SK-N-SH treated with all-trans-retinoic acid at 6 μM for 48 hours (cell line): Measurements from ENCODE around the gene CIT.

Experiments
- ATAC-seq: fragments of 200-7000 bp; cut with Tn5 transposase; 3 replicates; pipeline ENCODE4 v1.9.1; 2020; ENCODE audit warnings: mild to moderate bottlenecking, moderate library complexity
- ARNTL ChIP-seq: fragments of 450-650 bp; formaldehyde crosslinking; IDR thresholded peaks from 2 replicates; pipeline ENCODE4 v1.5.0; 2020; ENCODE audit warnings: low read depth, mild to moderate bottlenecking, moderate library complexity, borderline replicate concordance
- BACH2 ChIP-seq: fragments of 250-450 bp; sonication (Bioruptor Pico); IDR thresholded peaks from 2 replicates; pipeline ENCODE4 v1.9.0; 2021; ENCODE audit warnings: mild to moderate bottlenecking, borderline replicate concordance
- CREB5 ChIP-seq: fragments of 250-450 bp; sonication (Bioruptor Pico); IDR thresholded peaks from 2 replicates; pipeline ENCODE4 v1.5.1; 2020; ENCODE audit warnings: low read depth, mild to moderate bottlenecking, moderate library complexity
- CSDC2 ChIP-seq: fragments of 250-450 bp; sonication (Bioruptor Pico); IDR thresholded peaks from 2 replicates; pipeline ENCODE4 v1.5.0; 2020; ENCODE audit warnings: mild to moderate bottlenecking, moderate library complexity
- GLIS3 ChIP-seq: fragments of 250-450 bp; sonication (Bioruptor Pico); IDR thresholded peaks from 2 replicates; pipeline ENCODE4 v1.5.0; 2020; ENCODE audit warnings: mild to moderate bottlenecking, moderate library complexity
- ISL1 ChIP-seq: fragments of 250-450 bp; sonication (Bioruptor Pico); IDR thresholded peaks from 2 replicates; pipeline ENCODE4 v2.1.2; 2022; ENCODE audit warnings: mild to moderate bottlenecking, moderate library complexity
- PATZ1 ChIP-seq: fragments of 250-450 bp; sonication (Bioruptor Pico); IDR thresholded peaks from 2 replicates; pipeline ENCODE4 v1.8.0; 2020; ENCODE audit warnings: mild to moderate bottlenecking, moderate library complexity, borderline replicate concordance
- POU6F1 ChIP-seq: fragments of 250-450 bp; sonication (Bioruptor Pico); IDR thresholded peaks from 2 replicates; pipeline ENCODE4 v1.8.0; 2021; ENCODE audit warnings: low read depth, mild to moderate bottlenecking, moderate library complexity, borderline replicate concordance
- RARB ChIP-seq: fragments of 250-450 bp; sonication (Bioruptor Pico); IDR thresholded peaks from 2 replicates; pipeline ENCODE4 v1.8.0; 2021; ENCODE audit warnings: mild to moderate bottlenecking, moderate library complexity
- TOX ChIP-seq: fragments of 250-450 bp; sonication (Bioruptor Pico); IDR thresholded peaks from 2 replicates; pipeline ENCODE4 v1.8.0; 2021; ENCODE audit warnings: mild to moderate bottlenecking, moderate library complexity, borderline replicate concordance
- TSHZ2 ChIP-seq: fragments of 250-450 bp; sonication (Bioruptor Pico); IDR thresholded peaks from 2 replicates; pipeline ENCODE4 v1.5.0; 2020; ENCODE audit warnings: mild to moderate bottlenecking, moderate library complexity
- ZC3H10 ChIP-seq: fragments of 250-450 bp; sonication (Bioruptor Pico); IDR thresholded peaks from 2 replicates; pipeline ENCODE4 v1.5.1; 2021; ENCODE audit warnings: mild to moderate bottlenecking, moderate library complexity
- ZFP3 ChIP-seq: fragments of 250-450 bp; sonication (Bioruptor Pico); IDR thresholded peaks from 2 replicates; pipeline ENCODE4 v1.5.0; 2020; ENCODE audit warnings: mild to moderate bottlenecking, moderate library complexity
- ZFP30 ChIP-seq: fragments of 450-650 bp; formaldehyde crosslinking; IDR thresholded peaks from 2 replicates; pipeline ENCODE4 v1.5.0; 2022; ENCODE audit warnings: mild to moderate bottlenecking, moderate library complexity
- ZNF565 ChIP-seq: fragments of 450-650 bp; formaldehyde crosslinking; conservative IDR thresholded peaks from 2 replicates; pipeline ENCODE4 v1.5.0; 2020; ENCODE audit warnings: low read depth, mild to moderate bottlenecking, moderate library complexity
- ZNF70 ChIP-seq: fragments of 450-650 bp; formaldehyde crosslinking; IDR thresholded peaks from 2 replicates; pipeline ENCODE4 v1.5.0; 2020; ENCODE audit warnings: mild to moderate bottlenecking, moderate library complexity
- ZNF8 ChIP-seq: fragments of 450-650 bp; formaldehyde crosslinking; IDR thresholded peaks from 2 replicates; pipeline ENCODE4 v1.5.0; 2020; ENCODE audit warnings: mild to moderate bottlenecking, moderate library complexity

Gene CIT

GRCh38 chr12:119915894-119916510 is 38.9 kb upstream of the CIT start (continued):
- TF ChIP-seq ZNF8 = no peak
- no peak for TF ChIP-seq GLIS3
- TF ChIP-seq RARB (CRISPR knock-in tag) = no peak
- no peak for TF ChIP-seq ZNF565 (CRISPR knock-in tag)

GRCh38 chr12:119914666-119915065 is 37.5 kb upstream of the CIT start:
- TF ChIP-seq ZFP3 (CRISPR knock-in tag) (no peak), PATZ1 (no peak), CSDC2 (CRISPR knock-in tag) (no peak), ZNF70 (no peak), ZC3H10 (CRISPR knock-in tag) (no peak), TOX (no peak), CREB5 (CRISPR knock-in tag) (no peak), ZFP30 (CRISPR knock-in tag) (no peak), TSHZ2 (no peak)
- TF ChIP-seq, all 23 proteins: peak for 0

GRCh38 chr12:119913536-119914330 is 36.6 kb upstream of the CIT start:
- TF ChIP-seq POU6F1 (CRISPR knock-in tag) (no peak), ARNTL (CRISPR knock-in tag) (no peak), ISL1 (CRISPR knock-in tag) (no peak), ZNF70 (no peak), CSDC2 (CRISPR knock-in tag) (no peak), TSHZ2 (no peak), BACH2 (CRISPR knock-in tag) (no peak), ZFP30 (CRISPR knock-in tag) (no peak)
- ATAC-seq = no peak

More at GRCh38 chr12:119914666-119915065, 37.5 kb upstream of the CIT start:
- ATAC-seq = no peak
